Measurements from ENCODE around the gene RRN3.

DNA sequence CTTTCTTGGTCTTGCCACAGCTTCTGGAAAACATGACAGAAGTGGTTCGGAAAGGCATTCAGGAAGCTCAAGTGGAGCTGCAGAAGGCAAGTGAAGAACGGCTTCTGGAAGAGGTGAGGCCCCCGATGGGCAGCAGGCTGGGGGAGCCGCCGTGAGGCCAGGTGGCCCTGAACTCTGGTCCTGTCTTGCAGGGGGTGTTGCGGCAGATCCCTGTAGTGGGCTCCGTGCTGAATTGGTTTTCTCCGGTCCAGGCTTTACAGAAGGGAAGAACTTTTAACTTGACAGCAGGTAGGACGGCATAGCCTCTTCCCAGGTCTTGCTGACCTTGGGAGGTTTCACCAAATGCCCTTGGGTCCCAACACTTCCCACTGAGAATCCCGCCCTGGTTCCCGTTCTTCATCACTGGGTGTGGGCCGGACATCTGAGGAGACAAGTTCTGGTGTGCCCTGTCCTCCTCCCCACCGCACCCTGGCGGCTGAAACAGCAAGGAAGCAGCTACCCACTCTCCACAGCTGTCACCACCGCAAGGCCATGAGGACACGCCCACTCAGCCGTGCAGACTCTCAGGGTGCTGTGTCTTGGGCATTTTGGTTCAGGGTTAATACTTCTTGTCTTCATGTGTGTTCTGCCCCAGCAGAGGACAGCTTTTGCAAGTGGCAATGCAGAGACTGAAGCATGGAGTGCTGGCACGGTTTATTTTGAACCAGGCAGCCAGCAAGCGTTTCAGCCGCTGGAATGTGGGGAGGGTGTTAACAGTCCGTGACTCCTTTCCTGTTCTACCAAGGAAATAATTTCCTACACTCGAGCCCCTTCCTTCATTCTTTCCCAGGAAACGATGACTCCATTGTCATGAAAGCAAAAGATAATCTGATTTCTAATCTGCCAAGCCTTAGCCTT, 59.6 kb downstream of the RRN3 start:
- TF ChIP-seq, protein P1, sequence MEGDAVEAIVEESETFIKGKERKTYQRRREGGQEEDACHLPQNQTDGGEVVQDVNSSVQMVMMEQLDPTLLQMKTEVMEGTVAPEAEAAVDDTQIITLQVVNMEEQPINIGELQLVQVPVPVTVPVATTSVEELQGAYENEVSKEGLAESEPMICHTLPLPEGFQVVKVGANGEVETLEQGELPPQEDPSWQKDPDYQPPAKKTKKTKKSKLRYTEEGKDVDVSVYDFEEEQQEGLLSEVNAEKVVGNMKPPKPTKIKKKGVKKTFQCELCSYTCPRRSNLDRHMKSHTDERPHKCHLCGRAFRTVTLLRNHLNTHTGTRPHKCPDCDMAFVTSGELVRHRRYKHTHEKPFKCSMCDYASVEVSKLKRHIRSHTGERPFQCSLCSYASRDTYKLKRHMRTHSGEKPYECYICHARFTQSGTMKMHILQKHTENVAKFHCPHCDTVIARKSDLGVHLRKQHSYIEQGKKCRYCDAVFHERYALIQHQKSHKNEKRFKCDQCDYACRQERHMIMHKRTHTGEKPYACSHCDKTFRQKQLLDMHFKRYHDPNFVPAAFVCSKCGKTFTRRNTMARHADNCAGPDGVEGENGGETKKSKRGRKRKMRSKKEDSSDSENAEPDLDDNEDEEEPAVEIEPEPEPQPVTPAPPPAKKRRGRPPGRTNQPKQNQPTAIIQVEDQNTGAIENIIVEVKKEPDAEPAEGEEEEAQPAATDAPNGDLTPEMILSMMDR (IDR thresholded peaks at IDR 0.05), result no peak
- no peak for TF ChIP-seq POLR2A (IDR thresholded peaks at IDR 0.05)

All from ovary (tissue), 3 donors.